NOMO-1 treated with DMSO at 0.1 percent for 48 hours (cell line): ENCODE results near the gene HMGCL.
"Not testable (repeated sequence)": the region's sequence is repeated elsewhere in the genome, so short reads cannot be mapped to it uniquely, and the experiment has no call there.

Experiments
- DNase-seq: peaks from one replicate; lab custom pipeline; 2025; ENCODE audit not compliant: unreplicated experiment; lab: John Stamatoyannopoulos, UW

Gene HMGCL

DNA sequence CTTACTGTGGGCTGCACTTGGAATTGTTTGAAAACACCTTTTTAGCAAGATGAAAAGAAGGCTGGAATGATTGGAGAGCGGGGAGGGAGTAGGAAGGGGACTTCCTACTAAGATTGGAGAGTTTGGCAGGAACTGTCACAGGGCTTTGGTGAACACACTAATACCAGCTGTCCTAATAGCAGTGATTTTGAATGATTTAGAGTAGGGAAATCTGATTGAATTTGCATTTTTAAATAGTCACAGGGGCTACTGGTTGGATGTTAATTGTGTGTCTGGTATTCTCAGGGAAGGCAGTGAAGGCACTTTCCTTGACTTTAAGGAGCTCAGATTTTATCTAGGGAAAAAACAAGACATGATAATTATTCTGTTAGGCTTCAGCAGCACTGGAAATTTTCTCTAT, 2.5 kb upstream of the HMGCL start:
- no peak for DNase-seq

DNA sequence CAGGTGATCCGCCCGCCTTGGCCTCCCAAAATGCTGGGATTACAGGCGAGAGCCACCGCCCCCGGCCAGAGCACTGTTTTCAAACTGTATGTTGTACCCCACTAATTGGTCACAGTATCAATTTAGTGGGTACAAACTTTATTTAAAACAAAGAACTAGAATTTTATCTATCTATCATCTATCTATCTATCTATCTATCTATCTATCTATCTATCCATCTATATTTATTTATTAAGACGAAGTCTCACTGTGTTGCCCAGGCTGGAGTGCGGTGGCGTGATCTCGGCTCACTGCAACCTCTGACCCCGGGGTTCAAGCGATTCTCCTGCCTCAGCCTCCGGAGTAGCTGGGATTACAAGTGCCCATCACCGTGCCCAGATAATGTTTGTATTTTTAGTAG, 1.4 kb upstream of the HMGCL start:
- not testable (repeated sequence) for DNase-seq

DNA sequence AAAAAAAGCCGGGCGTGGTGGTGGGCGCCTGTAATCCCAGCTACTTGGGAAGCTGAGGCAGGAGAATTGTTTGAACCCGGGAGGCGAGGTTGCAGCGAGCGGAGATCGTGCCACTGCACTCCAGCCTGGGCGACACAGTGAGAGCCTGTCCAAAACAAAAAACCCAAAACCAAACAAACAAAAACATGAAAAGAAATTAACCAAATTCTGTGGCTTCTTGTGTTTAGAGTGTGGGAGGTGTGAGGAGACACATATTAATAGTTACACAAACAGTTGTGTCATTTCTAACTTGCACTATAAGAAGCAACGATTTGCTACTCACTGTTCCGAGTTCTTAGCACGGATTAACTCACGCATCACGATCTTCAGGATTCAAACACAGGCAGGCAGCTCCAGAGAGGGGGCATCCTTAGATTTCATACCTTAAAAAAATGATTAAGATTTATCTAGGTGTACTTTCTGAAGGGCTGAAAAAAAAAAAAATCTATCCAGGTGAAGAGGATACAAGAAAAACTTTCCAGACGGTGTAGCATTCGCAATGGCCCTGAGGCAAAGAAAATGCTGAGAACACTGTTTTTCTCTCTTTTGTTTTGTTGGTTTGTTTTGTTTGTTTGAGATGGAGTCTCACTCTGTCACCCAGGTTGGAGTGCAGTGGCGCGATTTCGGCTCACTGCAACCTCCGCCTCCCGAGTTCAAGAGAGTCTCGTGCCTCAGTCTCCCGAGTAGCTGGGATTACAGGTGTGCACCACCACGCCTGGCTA, 713 bp upstream of the HMGCL start:
- no peak for DNase-seq

- no peak for DNase-seq
These were observed 536 bp downstream of the HMGCL start for GRCh38 chr1:23824711-23825075.

DNA sequence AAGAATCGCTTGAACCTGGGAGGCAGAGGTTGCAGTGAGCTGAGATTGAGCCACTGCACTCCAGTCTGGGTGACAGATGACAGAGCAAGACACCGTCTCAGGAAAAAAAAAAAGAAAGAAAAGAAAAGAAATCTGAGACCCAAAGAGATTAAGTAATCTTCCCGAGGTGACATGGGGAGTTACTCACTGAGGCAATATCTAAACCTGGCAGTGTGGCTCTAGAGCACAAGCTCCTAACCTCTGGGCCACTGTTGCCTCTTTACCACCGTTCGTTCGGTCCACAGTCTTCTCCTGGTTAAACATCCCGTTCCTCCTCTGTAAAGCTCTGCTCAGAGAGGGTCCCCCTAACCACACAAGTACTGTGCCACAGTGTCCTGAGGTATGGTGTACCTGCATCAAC, 1.5 kb downstream of the HMGCL start:
- no peak for DNase-seq

- DNase-seq = no peak
These were observed 7.6 kb downstream of the HMGCL start for GRCh38 chr1:23817633-23818032.

GRCh38 chr1:23816906-23817305, 8.3 kb downstream of the HMGCL start:
- no peak for DNase-seq

- no peak for DNase-seq
These were observed 8.9 kb downstream of the HMGCL start for GRCh38 chr1:23816361-23816760.

DNA sequence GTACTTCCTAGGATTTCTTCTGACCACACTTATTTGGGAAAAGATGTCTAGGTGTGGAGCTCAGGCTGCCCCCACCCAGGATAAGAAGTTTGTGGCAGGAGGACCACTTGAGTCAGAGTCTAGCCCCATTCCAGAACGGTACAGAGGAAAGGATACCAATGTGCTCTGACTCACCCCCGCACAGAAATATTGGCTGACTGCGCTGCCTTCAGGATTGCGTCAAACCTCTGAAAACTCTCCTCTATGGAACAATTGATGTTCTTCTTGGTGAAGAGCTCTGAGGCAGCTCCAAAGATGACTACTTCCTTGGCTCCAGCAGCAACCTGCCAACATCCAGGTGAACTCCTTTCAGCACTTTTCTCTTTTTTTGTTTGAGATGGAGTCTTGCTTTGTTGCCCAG, 11.2 kb downstream of the HMGCL start:
- DNase-seq = no peak

- DNase-seq = peak; percentile 90
These were observed 14.2 kb downstream of the HMGCL start for GRCh38 chr1:23810818-23811540.

DNA sequence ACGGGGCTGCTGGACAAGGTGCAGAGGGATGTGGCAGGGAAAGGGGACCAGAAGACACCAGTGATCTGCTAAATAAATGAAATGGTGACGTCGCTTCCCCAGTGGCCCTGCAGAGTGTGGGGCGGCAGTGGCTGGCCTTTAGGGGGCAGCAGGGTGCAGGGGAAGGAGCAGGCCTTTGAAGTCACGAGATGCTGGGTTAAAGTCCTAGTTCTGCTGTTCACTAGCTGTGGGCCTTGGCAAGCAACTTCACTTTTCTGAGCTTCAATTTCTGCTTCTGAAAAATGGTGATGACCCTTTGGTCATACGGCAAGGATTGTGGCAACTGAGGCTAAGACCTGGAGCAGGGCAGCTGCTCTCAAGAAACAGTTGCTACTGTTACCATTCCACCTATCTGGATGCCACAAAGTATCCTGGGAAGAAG, 15.5 kb downstream of the HMGCL start:
- DNase-seq = peak; percentile 96

- DNase-seq = peak; percentile 86
These were observed 17.8 kb downstream of the HMGCL start for GRCh38 chr1:23807453-23807852.

DNA sequence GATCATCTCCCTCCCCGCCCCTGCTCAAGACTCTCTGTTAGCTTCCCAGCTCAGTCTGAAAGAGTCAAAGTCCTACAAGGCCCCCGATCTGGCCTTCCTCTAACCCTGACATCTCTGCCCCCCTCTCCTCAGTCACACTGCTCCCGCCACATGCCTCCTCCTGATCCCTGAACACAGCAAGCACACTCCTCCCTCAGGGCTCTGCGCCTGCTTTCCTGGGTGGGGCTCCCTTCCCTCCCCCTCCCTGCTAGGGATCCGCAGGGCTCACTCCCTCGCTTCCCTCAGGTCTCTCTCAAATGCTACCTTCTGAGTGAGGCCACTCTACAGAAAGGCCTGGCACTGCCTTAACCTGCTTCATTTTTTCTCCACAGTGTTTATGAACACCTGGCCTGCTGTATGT, 18.9 kb downstream of the HMGCL start:
- DNase-seq = no peak

- DNase-seq = no peak
These were observed 20.2 kb downstream of the HMGCL start for GRCh38 chr1:23805025-23805424.

GRCh38 chr1:23804183-23804835, 20.9 kb downstream of the HMGCL start:
- DNase-seq = peak; percentile 82

- DNase-seq = no peak
These were observed 21.6 kb downstream of the HMGCL start for GRCh38 chr1:23803674-23804073.

- DNase-seq = not testable (repeated sequence)
These were observed 22.4 kb downstream of the HMGCL start for GRCh38 chr1:23802809-23803342.

DNA sequence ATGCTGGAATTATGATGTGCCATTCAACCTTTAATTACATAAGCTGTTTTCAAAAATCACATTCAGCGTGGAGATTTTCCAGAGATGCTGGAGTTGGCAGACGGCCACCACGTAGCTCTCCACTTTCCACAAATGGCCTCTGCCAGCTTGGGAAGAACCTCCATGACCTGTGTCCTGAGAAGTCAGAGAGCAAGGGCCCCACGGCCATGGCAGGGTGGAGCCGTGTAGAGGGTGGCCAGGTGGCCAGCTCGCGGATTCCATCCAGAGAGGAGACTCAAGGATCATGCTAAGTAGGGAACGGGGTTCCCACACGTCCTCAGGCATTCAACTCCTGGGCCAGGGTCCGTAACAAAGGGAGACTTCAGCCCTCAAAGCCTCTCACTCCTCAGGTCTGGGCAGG, 23.4 kb downstream of the HMGCL start:
- DNase-seq = no peak

- no peak for DNase-seq
These were observed 23.9 kb downstream of the HMGCL start for GRCh38 chr1:23801338-23801748.

DNA sequence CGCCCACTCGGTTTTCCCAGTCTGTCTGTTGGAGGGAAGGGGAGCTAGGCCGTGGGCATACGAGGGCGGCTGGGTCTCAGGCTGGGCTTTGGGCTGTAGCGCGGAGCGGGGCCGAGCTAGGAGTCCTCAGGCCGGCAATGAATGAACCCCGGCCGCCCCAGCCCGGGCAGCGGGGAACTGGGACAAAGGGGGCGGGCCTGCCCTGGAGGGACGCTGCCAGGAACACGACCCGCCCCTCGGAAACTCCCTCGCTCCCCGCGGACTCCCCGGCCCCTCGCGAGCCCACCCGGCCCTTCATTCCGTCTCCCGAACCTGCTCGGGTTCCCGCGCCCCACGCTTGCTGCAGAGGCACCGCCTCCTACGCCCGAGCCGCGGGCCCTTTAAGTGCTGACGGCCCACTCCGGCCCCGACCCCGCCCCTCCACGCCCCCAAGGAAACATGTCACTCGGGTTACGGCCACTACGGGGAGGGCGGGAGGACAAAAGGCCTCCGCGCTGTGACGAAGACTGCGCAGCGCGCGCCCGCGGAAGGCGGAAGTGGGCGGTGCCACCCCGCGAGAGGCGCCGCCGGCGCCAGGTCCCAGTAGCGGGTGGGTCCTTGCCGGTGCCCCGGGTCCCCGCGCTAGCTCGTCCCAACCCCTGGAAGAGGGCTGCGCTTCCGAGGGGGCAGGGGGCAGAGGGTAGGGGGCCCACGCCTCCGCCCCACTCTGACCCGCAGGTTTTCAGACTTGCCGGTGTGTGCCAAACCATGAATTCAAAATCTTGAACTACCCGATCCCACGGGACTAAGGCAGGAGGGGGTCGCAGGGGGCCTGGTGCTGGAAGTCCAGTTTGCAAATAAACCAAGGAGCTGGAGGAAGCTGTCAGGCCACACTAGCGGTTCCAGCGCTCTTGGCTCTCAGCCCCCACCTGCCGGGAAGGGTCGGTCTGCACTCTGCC, 24.6 kb downstream of the HMGCL start, which contains the start of gene GALE:
GALE (minus strand) TSS at position 355 of the 938 bp plus-strand sequence. CDS start 1,747 bp downstream, outside the sequence.
- peak; percentile 89 for DNase-seq
